Bronchial epithelial cell (primary cell): ENCODE data around the gene HTR5A. TPM values are rescaled to one million over a fixed set of nuclear protein-coding genes. Genes with fewer than 3 reads are reported as not detected.

Experiments used
- DNase-seq: peaks from one replicate; pipeline ENCODE4 v3.0.0-alpha.2; 2010; ENCODE audit warnings: low read depth
- FAIRE-seq: peaks from 2 replicates; lab custom pipeline; 2011; peaks lifted over from hg19 to GRCh38; lab: Jason Lieb, UNC
- H3K27me3 ChIP-seq: 2 replicates; pipeline ENCODE4 v1.5.1; 2011; ENCODE audit warnings: low read length; ENCODE audit not compliant: control insufficient read depth, insufficient read depth
- H3K36me3 ChIP-seq: 2 replicates; pipeline ENCODE4 v1.5.1; 2011; ENCODE audit warnings: low read length; ENCODE audit not compliant: control insufficient read depth, insufficient read depth
- H3K4me3 ChIP-seq: 2 replicates; pipeline ENCODE4 v1.5.1; 2011; ENCODE audit warnings: mild to moderate bottlenecking, low read depth, low read length, control low read depth
- total RNA-seq: library from RNA; depleted of rRNA; stranded (reverse); fragments of >200 nt; gene quantifications from 2 replicates; pipeline ENCODE4 v1.2.1, GENCODE V29; 2014
- TF ChIP-seq, protein P1 (sequence below): IDR thresholded peaks from 2 replicates; pipeline ENCODE4 v1.5.1; 2011; ENCODE audit warnings: mild to moderate bottlenecking, moderate library complexity, low read length, control low read depth, inconsistent platforms; ENCODE audit not compliant: insufficient read depth, severe bottlenecking

Gene HTR5A
- total RNA-seq, 1 donor from 2014 or later = not detected

DNA sequence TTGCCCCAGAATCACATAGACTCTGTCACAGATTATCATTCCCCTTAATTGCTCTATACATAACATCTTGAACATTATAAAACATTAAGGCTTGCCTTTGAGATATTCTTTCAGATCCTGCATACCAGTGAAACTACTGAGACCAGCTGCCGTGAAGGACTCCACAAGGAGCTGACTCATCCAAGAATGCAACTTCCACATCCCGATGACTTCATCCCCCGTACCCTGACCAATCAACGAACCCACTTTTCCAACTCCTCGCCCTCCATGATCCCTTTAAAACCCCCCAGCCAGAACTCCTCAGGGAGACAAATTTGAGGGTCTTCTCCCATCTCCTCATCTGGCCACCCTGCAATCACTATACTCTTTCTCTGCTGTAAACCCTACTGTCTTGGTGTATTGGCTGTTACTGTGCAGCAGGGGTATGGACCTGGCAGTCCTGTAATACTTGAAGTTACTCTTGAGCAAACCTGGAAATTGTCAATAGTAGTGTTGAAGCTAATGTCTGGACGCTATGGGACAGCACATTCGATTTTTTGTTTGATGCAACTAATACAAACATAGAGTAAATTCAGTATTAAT lies 49.8 kb downstream of the HTR5A start:
- H3K27me3 ChIP-seq = no peaks in the 10 kb centered on the region
- no peak overlapping the region for H3K4me3 ChIP-seq
- DNase-seq (no peak), FAIRE-seq (no peak)
- H3K36me3 ChIP-seq = no peaks in the 10 kb centered on the region
- TF ChIP-seq, protein P1, sequence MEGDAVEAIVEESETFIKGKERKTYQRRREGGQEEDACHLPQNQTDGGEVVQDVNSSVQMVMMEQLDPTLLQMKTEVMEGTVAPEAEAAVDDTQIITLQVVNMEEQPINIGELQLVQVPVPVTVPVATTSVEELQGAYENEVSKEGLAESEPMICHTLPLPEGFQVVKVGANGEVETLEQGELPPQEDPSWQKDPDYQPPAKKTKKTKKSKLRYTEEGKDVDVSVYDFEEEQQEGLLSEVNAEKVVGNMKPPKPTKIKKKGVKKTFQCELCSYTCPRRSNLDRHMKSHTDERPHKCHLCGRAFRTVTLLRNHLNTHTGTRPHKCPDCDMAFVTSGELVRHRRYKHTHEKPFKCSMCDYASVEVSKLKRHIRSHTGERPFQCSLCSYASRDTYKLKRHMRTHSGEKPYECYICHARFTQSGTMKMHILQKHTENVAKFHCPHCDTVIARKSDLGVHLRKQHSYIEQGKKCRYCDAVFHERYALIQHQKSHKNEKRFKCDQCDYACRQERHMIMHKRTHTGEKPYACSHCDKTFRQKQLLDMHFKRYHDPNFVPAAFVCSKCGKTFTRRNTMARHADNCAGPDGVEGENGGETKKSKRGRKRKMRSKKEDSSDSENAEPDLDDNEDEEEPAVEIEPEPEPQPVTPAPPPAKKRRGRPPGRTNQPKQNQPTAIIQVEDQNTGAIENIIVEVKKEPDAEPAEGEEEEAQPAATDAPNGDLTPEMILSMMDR = no peak

DNA sequence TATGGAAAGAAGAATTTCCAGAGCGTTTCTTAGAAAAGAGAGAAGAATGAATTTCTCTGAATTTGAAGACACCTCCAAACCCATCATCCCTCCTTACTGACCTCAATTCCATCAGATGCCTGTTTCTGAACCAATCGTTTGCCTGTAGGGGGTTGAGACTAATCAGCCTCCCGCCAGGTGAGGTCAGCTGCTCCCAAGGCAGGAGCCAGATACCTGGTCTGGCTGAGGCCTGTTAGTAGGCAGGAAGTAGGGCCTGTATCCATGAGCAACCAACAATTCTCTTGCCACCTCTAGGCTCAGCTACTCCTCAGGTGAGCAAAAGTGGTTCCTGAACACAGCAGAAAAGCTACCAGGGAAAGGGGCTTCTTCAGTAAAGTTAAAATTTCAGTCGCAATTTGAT lies 50.3 kb downstream of the HTR5A start:
- H3K27me3 ChIP-seq = no peaks in the 10 kb centered on the region
- no peak for FAIRE-seq

GRCh38 chr7:155122831-155123230 lies 52.7 kb downstream of the HTR5A start:
- Histone ChIP-seq H3K36me3 (no peaks in the 10 kb centered on the region), H3K4me3 (no peak overlapping the region), H3K27me3 (no peaks in the 10 kb centered on the region)
- FAIRE-seq (no peak), DNase-seq (no peak)
- TF ChIP-seq, protein P1 = no peak

More for the DNA sequence above, 50.3 kb downstream of the HTR5A start:
- no peaks in the 10 kb centered on the region for H3K36me3 ChIP-seq
- H3K4me3 ChIP-seq = no peak overlapping the region
- TF ChIP-seq, protein P1 = no peak
- no peak for DNase-seq

DNA sequence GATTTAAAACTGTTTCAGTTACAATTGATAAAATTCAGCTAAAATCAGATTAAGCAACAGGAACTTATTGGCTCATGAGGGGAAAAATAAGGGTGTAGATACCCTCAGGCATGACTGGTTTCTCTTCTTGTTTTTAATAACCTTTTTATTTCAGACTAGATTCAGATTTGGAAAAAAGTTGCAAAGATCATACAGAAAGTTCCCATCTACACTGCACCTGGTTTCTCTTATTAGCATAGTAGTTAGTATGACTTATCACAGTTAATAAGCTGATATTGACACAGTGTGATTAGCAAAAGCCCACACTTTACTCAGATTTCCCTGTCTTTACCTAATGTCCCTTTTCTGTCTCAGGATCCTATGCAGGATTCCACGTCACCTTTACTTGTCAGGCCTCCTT lies 53.3 kb downstream of the HTR5A start:
- DNase-seq (no peak), FAIRE-seq (no peak)
- TF ChIP-seq, protein P1 = no peak
- Histone ChIP-seq H3K4me3 (no peak overlapping the region), H3K36me3 (no peaks in the 10 kb centered on the region), H3K27me3 (no peaks in the 10 kb centered on the region)

GRCh38 chr7:155124706-155125105 lies 54.6 kb downstream of the HTR5A start:
- H3K27me3 ChIP-seq = no peaks in the 10 kb centered on the region
- H3K4me3 ChIP-seq = no peak overlapping the region
- TF ChIP-seq, protein P1 = no peak
- DNase-seq (no peak), FAIRE-seq (no peak)
- no peaks in the 10 kb centered on the region for H3K36me3 ChIP-seq

DNA sequence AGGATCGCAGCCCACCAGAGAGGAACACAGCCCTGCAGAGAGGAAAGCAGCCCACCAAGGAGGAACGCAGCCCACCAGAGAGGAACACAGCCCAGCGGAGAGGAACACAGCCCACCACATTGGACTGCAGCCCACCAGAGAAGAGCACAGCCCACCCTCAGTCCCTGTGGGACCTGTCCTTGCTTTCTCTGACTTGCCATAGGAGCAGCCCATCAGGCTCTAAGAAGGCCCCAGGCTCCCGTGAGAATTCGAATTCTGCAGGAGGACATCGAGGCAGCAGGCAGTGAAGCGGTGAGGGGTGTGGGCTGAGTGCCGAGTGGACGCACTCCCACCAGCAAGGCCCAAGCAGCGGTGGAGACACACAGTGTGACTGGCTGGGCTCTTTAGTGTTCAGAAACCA lies 59.1 kb downstream of the HTR5A start:
- FAIRE-seq (no peak), DNase-seq (no peak)
- Histone ChIP-seq H3K27me3 (no peaks in the 10 kb centered on the region), H3K4me3 (no peak overlapping the region), H3K36me3 (no peaks in the 10 kb centered on the region)
- TF ChIP-seq, protein P1 = no peak
